ENCODE measurements around the gene MAN2A1. TPM values are rescaled to one million over a fixed set of nuclear protein-coding genes. Genes with fewer than 3 reads are reported as not detected.

MAN2A1 gene
- total RNA-seq, 1 experiment from 2014 or later, result 86.6 TPM

- TF ChIP-seq MAX (CRISPR knock-in tag; IDR thresholded peaks at IDR 0.05), result no peak
- no peak for TF ChIP-seq OVOL2 (CRISPR knock-in tag; IDR thresholded peaks at IDR 0.05; ENCODE audit: borderline replicate concordance)
These were observed 53.4 kb downstream of the MAN2A1 start (continued) for GRCh38 chr5:109743041-109743531.

- peaks cover 3% of the 10 kb centered on the region; the same call in 1 of the 2 replicates for H3K36me3 Mint-ChIP-seq
- ChIA-PET CTCF (no interaction called here), POLR2A (no interaction called here)
- peak overlapping the region; percentile 94 for H3K27ac Mint-ChIP-seq
- H3K4me3 Mint-ChIP-seq, result no peak overlapping the region
- H3K9me3 Mint-ChIP-seq, result no peaks in the 10 kb centered on the region
- no peak for TF ChIP-seq CDX4 (CRISPR knock-in tag; IDR thresholded peaks at IDR 0.05; ENCODE audit: borderline replicate concordance)
- 0 out of 2 replicates have a peak, but pooled peaks have one; percentile 7 for TF ChIP-seq TEAD1 (CRISPR knock-in tag; IDR thresholded peaks at IDR 0.05)
- TF ChIP-seq HMGXB4 (CRISPR knock-in tag; IDR thresholded peaks at IDR 0.05), result no peak
- no peak for TF ChIP-seq ZNF416 (CRISPR knock-in tag; IDR thresholded peaks at IDR 0.05)
- TF ChIP-seq OVOL2 (CRISPR knock-in tag; IDR thresholded peaks at IDR 0.05; ENCODE audit: borderline replicate concordance), result no peak
- no peaks in the 10 kb centered on the region for H3K27me3 Mint-ChIP-seq (ENCODE audit: low read depth)
- H3K4me1 Mint-ChIP-seq, result peaks cover 68% of the 10 kb centered on the region
- DNase-seq (ENCODE audit: low spot score) (no peak), ATAC-seq (peak; percentile 29; the same call in 1 of the 2 replicates)
These were observed 54.1 kb downstream of the MAN2A1 start for GRCh38 chr5:109743770-109744212.

GRCh38 chr5:109744261-109744660 lies 54.5 kb downstream of the MAN2A1 start:
- DNase-seq (ENCODE audit: low spot score) (no peak), ATAC-seq (no peak)
- CTCF ChIA-PET, result no interaction called here
- no peak overlapping the region for H3K4me3 Mint-ChIP-seq
- H3K27ac Mint-ChIP-seq, result peak overlapping the region; percentile 94
- TF ChIP-seq AR (CRISPR knock-in tag; IDR thresholded peaks at IDR 0.05) (no peak), NFATC4 (CRISPR knock-in tag; IDR thresholded peaks at IDR 0.05) (no peak)
- H3K4me1 Mint-ChIP-seq, result peaks cover 64% of the 10 kb centered on the region
- POLR2A ChIA-PET, result no interaction called here
- no peaks in the 10 kb centered on the region for H3K9me3 Mint-ChIP-seq
- no peaks in the 10 kb centered on the region for H3K27me3 Mint-ChIP-seq (ENCODE audit: low read depth)
- H3K36me3 Mint-ChIP-seq, result peaks cover 3% of the 10 kb centered on the region; the same call in 1 of the 2 replicates

GRCh38 chr5:109748546-109748945 lies 58.8 kb downstream of the MAN2A1 start:
- TF ChIP-seq ATF3 (CRISPR knock-in tag; conservative IDR thresholded peaks at IDR 0.05), result no peak
- TF ChIP-seq ERG (CRISPR knock-in tag; IDR thresholded peaks at IDR 0.05), result no peak
- no peak for TF ChIP-seq TEAD4 (CRISPR knock-in tag; IDR thresholded peaks at IDR 0.05)
- no peak for TF ChIP-seq USF2 (CRISPR knock-in tag; IDR thresholded peaks at IDR 0.05)
- Mint-ChIP-seq H3K4me3 (no peak overlapping the region), H3K27ac (0 out of 2 replicates have a peak overlapping the region, but pooled peaks have one; percentile 11), H3K9me3 (no peaks in the 10 kb centered on the region), H3K36me3 (peaks cover 3% of the 10 kb centered on the region; the same call in 1 of the 2 replicates), H3K4me1 (peaks cover 22% of the 10 kb centered on the region), H3K27me3 (ENCODE audit: low read depth) (no peaks in the 10 kb centered on the region)
- ChIA-PET POLR2A (no interaction called here), CTCF (no interaction called here)
- ATAC-seq (no peak), DNase-seq (ENCODE audit: low spot score) (no peak)

All from WTC11 (cell line).